ENCODE measurements around the gene MBP. TPM values are rescaled to one million over a fixed set of nuclear protein-coding genes. Genes with fewer than 3 reads are reported as not detected.
A peak's percentile ranks its signal among the peaks of the same experiment; 100 is the strongest.

Gene MBP
- total RNA-seq (2021; fragmentation: NEBNext Ultra II Directional; extraction: Animal tissue kit (Norgen Biotek cat#: 25700)): under 1 TPM in 5 of 6 experiments, not detected in 1; 0.05 to 0.23 (median 0.12) TPM
- long read RNA-seq: 0 reads

DNA sequence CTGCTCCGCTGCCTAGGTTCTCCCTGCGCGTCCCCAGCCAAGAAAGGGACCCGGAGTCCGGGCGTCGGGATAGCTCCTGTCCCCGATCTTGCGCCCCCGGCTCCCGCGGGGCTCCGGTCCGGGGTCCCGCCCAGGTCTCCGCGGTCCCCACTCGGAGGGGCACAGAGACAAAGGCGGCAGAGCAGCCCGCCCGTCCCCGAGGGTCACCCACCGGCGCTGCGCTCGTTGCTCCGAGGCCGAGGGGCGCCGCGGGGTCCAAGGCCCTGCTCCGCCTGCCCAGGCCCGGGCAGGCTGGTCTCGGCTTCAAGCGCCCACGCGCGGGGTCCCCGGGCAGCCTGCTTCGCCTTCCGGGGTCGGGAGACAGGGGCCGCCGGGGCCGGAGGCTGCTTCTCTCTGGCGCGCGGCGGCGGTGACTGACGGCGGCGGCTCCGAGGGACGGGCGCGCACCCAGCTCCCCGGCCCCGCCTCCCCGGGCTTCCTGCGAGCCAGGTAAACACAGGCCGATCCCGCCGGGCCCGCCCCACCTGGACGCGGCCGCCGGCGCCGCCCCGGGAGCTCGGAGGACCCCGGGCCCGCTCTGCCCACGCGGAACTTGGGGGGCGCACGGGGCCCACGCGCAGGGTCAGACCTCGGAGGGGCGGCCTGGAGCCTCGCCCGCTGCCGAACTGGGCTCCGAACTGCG is at the start of gene MBP:
MBP (minus strand) TSS at position 415 of the 682 bp plus-strand sequence. CDS start 27,522 bp downstream, outside the sequence.
- Mint-ChIP-seq H3K27ac (no peak within 1 kb of the TSS), H3K4me1 (ENCODE audit: low read depth) (peaks cover 26% of the 10 kb centered on the region), H3K27me3 (ENCODE audit: insufficient read depth) (peaks cover 33% of the 10 kb centered on the region), H3K36me3 (ENCODE audit: low read depth) (no peaks in the 10 kb centered on the region), H3K9me3 (no peaks in the 10 kb centered on the region), H3K4me3 (no peak within 1 kb of the TSS)
- TF ChIP-seq, protein P1, sequence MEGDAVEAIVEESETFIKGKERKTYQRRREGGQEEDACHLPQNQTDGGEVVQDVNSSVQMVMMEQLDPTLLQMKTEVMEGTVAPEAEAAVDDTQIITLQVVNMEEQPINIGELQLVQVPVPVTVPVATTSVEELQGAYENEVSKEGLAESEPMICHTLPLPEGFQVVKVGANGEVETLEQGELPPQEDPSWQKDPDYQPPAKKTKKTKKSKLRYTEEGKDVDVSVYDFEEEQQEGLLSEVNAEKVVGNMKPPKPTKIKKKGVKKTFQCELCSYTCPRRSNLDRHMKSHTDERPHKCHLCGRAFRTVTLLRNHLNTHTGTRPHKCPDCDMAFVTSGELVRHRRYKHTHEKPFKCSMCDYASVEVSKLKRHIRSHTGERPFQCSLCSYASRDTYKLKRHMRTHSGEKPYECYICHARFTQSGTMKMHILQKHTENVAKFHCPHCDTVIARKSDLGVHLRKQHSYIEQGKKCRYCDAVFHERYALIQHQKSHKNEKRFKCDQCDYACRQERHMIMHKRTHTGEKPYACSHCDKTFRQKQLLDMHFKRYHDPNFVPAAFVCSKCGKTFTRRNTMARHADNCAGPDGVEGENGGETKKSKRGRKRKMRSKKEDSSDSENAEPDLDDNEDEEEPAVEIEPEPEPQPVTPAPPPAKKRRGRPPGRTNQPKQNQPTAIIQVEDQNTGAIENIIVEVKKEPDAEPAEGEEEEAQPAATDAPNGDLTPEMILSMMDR (IDR thresholded peaks at IDR 0.05): no peak
- no peak for DNase-seq

DNA sequence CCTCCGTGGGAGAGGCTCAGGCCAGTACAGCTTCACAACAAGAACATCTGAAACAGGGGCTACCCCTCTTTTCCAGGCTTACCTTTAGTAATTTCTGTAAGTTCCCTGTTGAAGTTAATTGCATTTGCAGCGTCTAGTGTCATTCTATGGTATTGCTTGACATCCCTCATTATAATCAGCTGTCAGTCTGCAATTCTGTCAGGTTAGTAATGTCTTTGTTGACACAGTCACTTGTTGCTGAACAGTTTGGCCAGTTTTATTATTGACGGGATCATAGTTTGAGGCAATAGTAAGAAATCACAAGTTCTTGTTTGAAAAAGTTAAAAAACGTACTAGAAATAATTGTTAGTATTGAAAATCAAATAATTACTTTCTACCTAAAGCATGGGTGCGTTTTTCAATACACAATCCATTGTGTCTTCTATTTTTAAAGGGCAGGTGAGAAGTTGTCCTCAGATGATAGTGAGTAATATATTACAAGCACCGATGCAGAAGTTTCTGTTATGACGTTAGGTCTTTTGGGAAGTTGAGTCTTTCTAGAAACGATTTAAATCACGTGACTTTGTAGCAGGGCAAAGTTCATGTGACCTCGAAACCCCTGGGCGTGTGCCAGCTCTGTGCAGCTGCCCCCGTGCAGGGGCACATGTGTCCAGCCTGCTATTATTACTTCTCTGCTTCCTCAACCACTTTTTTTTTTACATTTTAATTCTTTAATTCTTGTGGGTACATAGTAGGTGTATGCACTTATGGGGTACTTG is 49.5 kb upstream of the MBP start:
- Mint-ChIP-seq H3K36me3 (ENCODE audit: low read depth) (peaks cover 6% of the 10 kb centered on the region), H3K27me3 (ENCODE audit: insufficient read depth) (peaks cover 15% of the 10 kb centered on the region), H3K4me1 (ENCODE audit: low read depth) (no peaks in the 10 kb centered on the region), H3K27ac (no peak overlapping the region), H3K9me3 (peaks cover 6% of the 10 kb centered on the region; the same call in 1 of the 2 replicates), H3K4me3 (no peak overlapping the region)
- no peak for DNase-seq
- TF ChIP-seq, protein P1 (IDR thresholded peaks at IDR 0.05): no peak

DNA sequence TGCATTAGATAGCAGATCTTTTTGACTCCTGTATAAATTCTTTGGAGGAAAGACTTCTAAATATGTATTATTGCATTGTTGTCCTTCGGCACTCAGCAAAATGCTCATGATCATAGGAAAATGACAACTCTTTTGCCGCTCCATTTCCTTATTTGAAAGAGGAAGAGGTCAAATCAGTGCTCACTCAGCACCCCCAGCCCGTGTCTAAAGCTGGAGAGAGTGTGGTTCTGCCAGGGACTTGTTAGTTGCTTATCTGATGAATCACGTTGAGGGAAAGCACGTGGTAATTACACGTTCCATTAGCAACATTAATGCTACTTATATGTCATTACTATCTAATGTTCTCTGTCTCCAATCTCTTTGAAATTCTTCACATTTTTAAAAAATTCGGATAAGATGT is 46.0 kb upstream of the MBP start:
- Mint-ChIP-seq H3K9me3 (no peaks in the 10 kb centered on the region), H3K27ac (no peak overlapping the region), H3K36me3 (ENCODE audit: low read depth) (no peaks in the 10 kb centered on the region), H3K27me3 (ENCODE audit: insufficient read depth) (peaks cover 6% of the 10 kb centered on the region; the same call in 1 of the 2 replicates), H3K4me1 (ENCODE audit: low read depth) (no peaks in the 10 kb centered on the region), H3K4me3 (no peak overlapping the region)
- no peak for DNase-seq
- TF ChIP-seq, protein P1 (IDR thresholded peaks at IDR 0.05): no peak

DNA sequence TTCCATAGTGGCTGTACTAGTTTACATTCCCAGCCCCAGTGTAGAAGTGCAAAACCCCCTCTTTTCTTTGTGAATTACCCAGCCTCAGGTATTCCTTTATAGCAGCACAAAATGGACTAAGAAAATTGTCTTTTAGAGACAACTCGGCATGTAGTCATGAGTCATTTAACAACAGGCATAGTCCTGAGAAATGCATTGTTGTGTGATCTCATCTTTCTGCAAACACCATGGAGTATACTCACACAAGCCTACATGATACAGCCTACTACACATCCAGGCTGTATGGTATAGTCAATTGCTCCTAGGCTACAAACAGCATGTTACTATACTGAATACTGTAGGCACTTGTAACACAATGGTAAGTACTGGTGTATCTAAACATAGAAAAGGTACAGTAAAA is 44.4 kb upstream of the MBP start:
- Mint-ChIP-seq H3K9me3 (no peaks in the 10 kb centered on the region), H3K27ac (no peak overlapping the region), H3K4me3 (no peak overlapping the region), H3K4me1 (ENCODE audit: low read depth) (no peaks in the 10 kb centered on the region), H3K27me3 (ENCODE audit: insufficient read depth) (peaks cover 10% of the 10 kb centered on the region; the same call in 1 of the 2 replicates), H3K36me3 (ENCODE audit: low read depth) (no peaks in the 10 kb centered on the region)
- TF ChIP-seq, protein P1 (IDR thresholded peaks at IDR 0.05): no peak
- peak; percentile 45 for DNase-seq

DNA sequence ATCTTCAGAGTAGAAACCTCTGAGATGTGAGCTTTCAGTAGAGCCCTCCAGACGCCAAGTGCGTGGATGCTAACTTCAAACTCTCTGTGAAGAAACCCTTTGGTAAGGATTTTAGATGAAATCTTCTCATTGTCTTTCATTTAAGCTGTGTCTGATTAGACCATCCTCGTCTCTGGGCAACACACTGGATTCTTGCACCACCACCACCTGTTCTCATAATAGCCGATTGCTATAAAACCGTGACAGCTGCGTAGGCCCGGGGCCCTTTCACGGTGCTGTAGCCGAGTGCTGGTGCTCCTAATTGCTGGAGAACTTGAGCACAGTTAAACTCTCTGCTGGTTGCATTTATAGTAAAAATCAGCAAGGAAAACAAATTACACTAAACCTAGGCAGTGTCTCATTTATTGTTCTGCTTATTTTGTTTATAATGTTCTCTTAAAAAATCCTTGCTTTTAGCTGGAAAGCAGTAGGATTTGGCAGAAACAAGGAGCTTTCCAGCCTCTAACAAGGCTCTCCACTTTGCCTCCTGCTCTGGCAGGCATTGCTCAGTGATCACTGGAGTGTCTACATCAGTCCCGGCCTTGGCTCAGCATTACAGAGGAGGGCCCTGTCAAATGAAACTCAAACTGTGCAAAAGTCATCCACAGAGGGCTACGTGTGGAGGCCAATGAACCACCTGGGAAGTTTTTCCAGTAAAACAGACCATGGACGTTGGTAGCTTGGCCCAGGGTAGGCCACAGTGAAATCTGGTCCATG is 40.9 kb upstream of the MBP start:
- no peaks in the 10 kb centered on the region for H3K4me1 Mint-ChIP-seq (ENCODE audit: low read depth)
- H3K36me3 Mint-ChIP-seq (ENCODE audit: low read depth): no peaks in the 10 kb centered on the region
- H3K4me3 Mint-ChIP-seq: no peak overlapping the region
- peaks cover 21% of the 10 kb centered on the region for H3K27me3 Mint-ChIP-seq (ENCODE audit: insufficient read depth)
- no peak for DNase-seq
- H3K27ac Mint-ChIP-seq: no peak overlapping the region
- H3K9me3 Mint-ChIP-seq: no peaks in the 10 kb centered on the region
- TF ChIP-seq, protein P1 (IDR thresholded peaks at IDR 0.05): no peak
